Erythroblast (primary cell): ENCODE data around the gene TRAPPC3.

ENCODE experiments used
- GATA1 ChIP-seq: IDR thresholded peaks from 2 replicates; pipeline ENCODE4 v1.6.1; 2011; ENCODE audit warnings: low read depth, mild to moderate bottlenecking, control low read depth, low read length, moderate library complexity
- POLR2A ChIP-seq: IDR thresholded peaks from 2 replicates; pipeline ENCODE4 v1.6.1; 2011; ENCODE audit warnings: mild to moderate bottlenecking, low read length

GRCh38 chr1:36106269-36106668 lies 43.0 kb downstream of the TRAPPC3 start:
- TF ChIP-seq POLR2A (no peak), GATA1 (no peak)
